Fibroblast of skin of left quadriceps (primary cell): ENCODE data around the gene MACROD2.
"Not testable (repeated sequence)": the region's sequence is repeated elsewhere in the genome, so short reads cannot be mapped to it uniquely, and the experiment has no call there.

ENCODE experiments used
- DNase-seq, 2 experiments: peaks; one replicate each; pipeline ENCODE4 v3.0.0-alpha.2; 2013; ENCODE audit warnings: low read depth in 2 of 2

The MACROD2 gene

GRCh38 chr20:14991023-14991422 lies 995.7 kb downstream of the MACROD2 start:
- no peak for DNase-seq

GRCh38 chr20:14992153-14992552 lies 996.8 kb downstream of the MACROD2 start:
- peak; percentile 52 to 53 for DNase-seq

GRCh38 chr20:14992961-14993360 lies 997.6 kb downstream of the MACROD2 start:
- DNase-seq, result peak; percentile 84 to 88

- no peak for DNase-seq
These were observed 1001.8 kb downstream of the MACROD2 start for GRCh38 chr20:14996883-14997672.

- DNase-seq, result peak; percentile 27 to 39
These were observed 1002.5 kb downstream of the MACROD2 start for GRCh38 chr20:14997791-14998190.

- DNase-seq, result no peak
These were observed 1010.1 kb downstream of the MACROD2 start for GRCh38 chr20:15005300-15005986.

GRCh38 chr20:15011631-15012030 lies 1016.3 kb downstream of the MACROD2 start:
- DNase-seq, result no peak

GRCh38 chr20:15012566-15012965 lies 1017.2 kb downstream of the MACROD2 start:
- no peak for DNase-seq

GRCh38 chr20:15016875-15017274 lies 1021.6 kb downstream of the MACROD2 start:
- not testable (repeated sequence) for DNase-seq

GRCh38 chr20:15018966-15019365 lies 1023.6 kb downstream of the MACROD2 start:
- DNase-seq, result no peak

GRCh38 chr20:15020845-15021244 lies 1025.5 kb downstream of the MACROD2 start:
- DNase-seq, result no peak

GRCh38 chr20:15022921-15023320 lies 1027.6 kb downstream of the MACROD2 start:
- no peak for DNase-seq

GRCh38 chr20:15026759-15027158 lies 1031.4 kb downstream of the MACROD2 start:
- no peak for DNase-seq

GRCh38 chr20:15030826-15031225 lies 1035.5 kb downstream of the MACROD2 start:
- DNase-seq, result no peak

- no peak for DNase-seq
These were observed 1036.4 kb downstream of the MACROD2 start for GRCh38 chr20:15031546-15032351.

- no peak for DNase-seq
These were observed 1037.0 kb downstream of the MACROD2 start for GRCh38 chr20:15032352-15032622.

GRCh38 chr20:15033269-15033668 lies 1038.0 kb downstream of the MACROD2 start:
- no peak for DNase-seq

- no peak for DNase-seq
These were observed 1038.6 kb downstream of the MACROD2 start for GRCh38 chr20:15033891-15034290.

GRCh38 chr20:15036948-15037347 lies 1041.6 kb downstream of the MACROD2 start:
- no peak for DNase-seq

GRCh38 chr20:15039088-15039752 lies 1043.9 kb downstream of the MACROD2 start:
- no peak for DNase-seq

GRCh38 chr20:15042723-15043122 lies 1047.4 kb downstream of the MACROD2 start:
- DNase-seq, result no peak

- peak; percentile 41 to 46 for DNase-seq
These were observed 1049.9 kb downstream of the MACROD2 start for GRCh38 chr20:15045246-15045645.
